ENCODE data around the gene UBXN10. TPM values are rescaled to one million over a fixed set of nuclear protein-coding genes. Genes with fewer than 3 reads are reported as not detected.

The UBXN10 gene
- polyA plus RNA-seq, 3 donors, result 0.16 to 0.82 (median 0.30) TPM

GRCh38 chr1:20147846-20148570 is 37.9 kb upstream of the UBXN10 start:
- peaks cover 0 to 5% of the 10 kb centered on the region in 2 donors for H3K27me3 ChIP-seq (ENCODE audit: control insufficient read depth in 2 of 2, insufficient read depth in 2 of 2, low read length in 2 of 2)
- no peak overlapping the region for H3K9ac ChIP-seq (ENCODE audit: insufficient read depth, low read length, poor library complexity, severe bottlenecking)
- Mint-ChIP-seq H3K27ac (no peak overlapping the region), H3K4me3 (no peak overlapping the region), H3K27me3 (ENCODE audit: low read depth in 3 of 3) (peaks cover 7 to 22% (median 10%) of the 10 kb centered on the region in 3 donors), H3K4me1 (peaks cover 13% of the 10 kb centered on the region), H3K9me3 (peaks cover 0 to 3% (median 0%) of the 10 kb centered on the region in 7 donors), H3K36me3 (no peaks in the 10 kb centered on the region)
- WGBS (ENCODE audit: insufficient coverage), result 90% methylated on average over 12 of the region's 13 CpGs
- no peak for DNase-seq
- no peaks in the 10 kb centered on the region for H4K20me1 ChIP-seq (ENCODE audit: insufficient read depth, low read length)
- intact Hi-C loops (cut with micrococcal nuclease), result no loop called here
- no peaks in the 10 kb centered on the region for H3K9me3 ChIP-seq (replicated peaks in 1 of 2; ENCODE audit: control insufficient read depth in 1 of 2, insufficient read depth in 1 of 2, low read length in 2 of 2)
- no peak for TF ChIP-seq CTCF (IDR thresholded peaks at IDR 0.05)
- no peak overlapping the region for H3K4me3 ChIP-seq (replicated peaks in 1 of 3; ENCODE audit: low read depth in 2 of 3, low read length in 3 of 3)
- H3K79me2 ChIP-seq (ENCODE audit: insufficient read depth, low read length), result no peaks in the 10 kb centered on the region
- H3K4me1 ChIP-seq (ENCODE audit: control insufficient read depth in 1 of 2, insufficient read depth in 2 of 2, low read length in 2 of 2), result peaks cover 13% of the 10 kb centered on the region in 2 donors
- no peak overlapping the region for H2AFZ ChIP-seq (ENCODE audit: insufficient read depth, low read depth, low read length, poor library complexity, severe bottlenecking)
- H3K4me2 ChIP-seq (replicated peaks; ENCODE audit: extremely low read depth, low read length, poor library complexity, severe bottlenecking), result no peak overlapping the region
- no peak overlapping the region for H3K27ac ChIP-seq (ENCODE audit: low read depth in 1 of 2, low read length in 2 of 2)
- no peaks in the 10 kb centered on the region for H3K36me3 ChIP-seq (replicated peaks in 1 of 2; ENCODE audit: control insufficient read depth in 1 of 2, insufficient read depth in 2 of 2, low read length in 2 of 2)

GRCh38 chr1:20148571-20149500 is 37.1 kb upstream of the UBXN10 start:
- Mint-ChIP-seq H3K4me1 (peaks cover 19% of the 10 kb centered on the region), H3K36me3 (no peaks in the 10 kb centered on the region), H3K9me3 (peaks cover 0 to 3% (median 0%) of the 10 kb centered on the region in 7 donors), H3K27ac (peak overlapping the region in 1 of 7 donors; percentile 25), H3K4me3 (no peak overlapping the region), H3K27me3 (ENCODE audit: low read depth in 3 of 3) (peaks cover 7 to 22% (median 10%) of the 10 kb centered on the region in 3 donors)
- no peak overlapping the region for H2AFZ ChIP-seq (ENCODE audit: insufficient read depth, low read depth, low read length, poor library complexity, severe bottlenecking)
- H3K9ac ChIP-seq (ENCODE audit: insufficient read depth, low read length, poor library complexity, severe bottlenecking), result no peak overlapping the region
- TF ChIP-seq CTCF (IDR thresholded peaks at IDR 0.05), result no peak
- H3K9me3 ChIP-seq (replicated peaks in 1 of 2; ENCODE audit: control insufficient read depth in 1 of 2, insufficient read depth in 1 of 2, low read length in 2 of 2), result no peaks in the 10 kb centered on the region
- no peak for DNase-seq
- H3K36me3 ChIP-seq (replicated peaks in 1 of 2; ENCODE audit: control insufficient read depth in 1 of 2, insufficient read depth in 2 of 2, low read length in 2 of 2), result no peaks in the 10 kb centered on the region
- intact Hi-C loops (cut with micrococcal nuclease), result no loop called here
- no peak overlapping the region for H3K4me2 ChIP-seq (replicated peaks; ENCODE audit: extremely low read depth, low read length, poor library complexity, severe bottlenecking)
- H3K27me3 ChIP-seq (ENCODE audit: control insufficient read depth in 2 of 2, insufficient read depth in 2 of 2, low read length in 2 of 2), result peaks cover 0 to 5% of the 10 kb centered on the region in 2 donors
- no peak overlapping the region for H3K4me3 ChIP-seq (replicated peaks in 1 of 3; ENCODE audit: low read depth in 2 of 3, low read length in 3 of 3)
- no peaks in the 10 kb centered on the region for H3K79me2 ChIP-seq (ENCODE audit: insufficient read depth, low read length)
- peaks cover 21% of the 10 kb centered on the region in 2 donors for H3K4me1 ChIP-seq (ENCODE audit: control insufficient read depth in 1 of 2, insufficient read depth in 2 of 2, low read length in 2 of 2)
- H4K20me1 ChIP-seq (ENCODE audit: insufficient read depth, low read length), result no peaks in the 10 kb centered on the region
- WGBS (ENCODE audit: insufficient coverage), result 89% methylated on average over 11 of the region's 13 CpGs
- no peak overlapping the region for H3K27ac ChIP-seq (ENCODE audit: low read depth in 1 of 2, low read length in 2 of 2)

Measured in CD14-positive monocyte (primary cell).